Fibroblast of villous mesenchyme (primary cell): ENCODE results near the gene TTC9C. TPM values are rescaled to one million over a fixed set of nuclear protein-coding genes. Genes with fewer than 3 reads are reported as not detected.
"Not testable (repeated sequence)": the region's sequence is repeated elsewhere in the genome, so short reads cannot be mapped to it uniquely, and the experiment has no call there.

Source experiments
- DNase-seq: peaks from one replicate; pipeline ENCODE4 v3.0.0-alpha.2; 2010; ENCODE audit warnings: low read depth
- H3K4me3 ChIP-seq: 2 replicates; pipeline ENCODE4 v1.5.1; 2011; ENCODE audit warnings: low read depth, mild to moderate bottlenecking, low read length
- CTCF ChIP-seq: IDR thresholded peaks from 2 replicates; pipeline ENCODE4 v1.5.1; 2012; ENCODE audit warnings: low read depth, mild to moderate bottlenecking, low read length; ENCODE audit not compliant: insufficient read depth
- total RNA-seq: library from RNA; depleted of rRNA; stranded (reverse); fragments of >200 nt; gene quantifications from 2 replicates; pipeline ENCODE4 v1.2.3, GENCODE V29; 2012

TTC9C gene
- total RNA-seq, 1 donor, result 36.7 TPM

DNA sequence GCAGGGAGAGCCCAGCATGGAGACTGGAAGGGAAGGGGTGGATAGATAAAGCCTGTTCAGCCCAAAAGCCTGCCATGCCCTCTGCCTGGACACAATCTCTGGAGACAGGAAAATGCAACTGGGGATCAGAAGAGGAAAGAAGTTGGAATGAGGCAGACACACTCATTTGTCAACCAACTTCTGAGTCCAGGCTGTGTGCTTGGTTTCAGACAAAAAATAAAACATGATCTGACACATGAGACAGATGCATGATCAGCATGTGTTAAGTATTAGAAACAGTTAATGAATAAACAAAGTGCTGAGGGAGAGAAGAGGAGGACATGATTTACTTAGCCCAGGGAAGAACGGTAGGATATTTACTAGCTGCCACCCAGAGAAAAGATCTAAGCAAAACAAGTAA is 39.8 kb upstream of the TTC9C start:
- TF ChIP-seq CTCF, result no peak
- H3K4me3 ChIP-seq, result peak overlapping the region; percentile 27
- peak; percentile 18 for DNase-seq

GRCh38 chr11:62689421-62690183 is 38.7 kb upstream of the TTC9C start, which contains the start of gene LRRN4CL:
Gene LRRN4CL (minus strand): TSS chr11:62689530. CDS start chr11:62688508, 1,022 bp downstream.
- H3K4me3 ChIP-seq, result peak within 1 kb of the TSS; percentile 36
- TF ChIP-seq CTCF, result no peak
- peak; percentile 93 for DNase-seq

DNA sequence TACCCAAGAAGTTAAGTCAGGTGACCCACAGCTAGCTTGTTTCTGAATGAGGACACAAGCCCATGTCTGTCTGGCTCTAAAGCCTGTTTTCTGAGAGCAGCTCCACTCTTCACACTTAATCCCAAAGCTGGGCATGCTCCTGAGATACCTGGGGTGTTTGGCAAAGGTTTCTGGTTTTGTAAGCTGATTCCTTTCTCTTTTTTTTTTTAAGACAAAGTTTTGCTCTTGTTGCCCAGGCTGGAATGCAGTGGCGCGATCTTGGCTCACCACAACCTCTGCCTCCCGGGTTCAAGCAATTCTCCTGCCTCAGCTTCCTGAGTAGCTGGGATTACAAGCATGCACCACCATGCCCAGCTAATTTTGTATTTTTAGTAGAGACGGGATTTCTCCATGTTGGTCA is 34.7 kb upstream of the TTC9C start:
- not testable (repeated sequence) for DNase-seq, H3K4me3 ChIP-seq

- TF ChIP-seq CTCF, result peak; percentile 93
- H3K4me3 ChIP-seq, result no peak overlapping the region
- peak; percentile 85 for DNase-seq
Observed at GRCh38 chr11:62694455-62695167, 33.7 kb upstream of the TTC9C start.

- H3K4me3 ChIP-seq, result no peak overlapping the region
- no peak for DNase-seq
- no peak for TF ChIP-seq CTCF
Observed at GRCh38 chr11:62702246-62702645, 26.0 kb upstream of the TTC9C start.

GRCh38 chr11:62703921-62704320 is 24.4 kb upstream of the TTC9C start:
- not testable (repeated sequence) for H3K4me3 ChIP-seq, DNase-seq

DNA sequence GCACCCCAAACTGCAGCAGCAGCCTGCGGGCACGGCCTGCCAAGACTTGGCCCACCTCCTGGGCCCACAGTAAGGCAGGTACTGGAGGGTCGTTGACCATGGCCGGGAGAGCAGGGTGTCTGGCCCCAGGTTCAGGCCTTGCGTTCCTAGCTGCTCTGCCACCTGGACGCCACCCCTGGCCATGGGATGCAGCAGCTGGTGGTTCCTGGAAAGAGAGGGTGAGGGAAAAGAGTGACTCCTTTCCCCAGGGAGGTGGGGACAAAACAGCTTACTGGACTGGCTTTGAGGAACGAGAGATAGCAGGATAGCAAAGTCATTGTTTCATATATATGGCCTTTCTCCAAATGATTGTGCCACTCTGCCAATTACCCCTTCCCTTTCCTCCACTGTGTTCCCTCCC is 22.9 kb upstream of the TTC9C start:
- DNase-seq, result no peak
- peak overlapping the region; percentile 79 for H3K4me3 ChIP-seq
- TF ChIP-seq CTCF, result no peak
